Measurements from ENCODE around the gene ZBTB49. TPM values are rescaled to one million over a fixed set of nuclear protein-coding genes. Genes with fewer than 3 reads are reported as not detected.

The ZBTB49 gene
- total RNA-seq, 1 experiment from 2014 or later, result 3.7 TPM

GRCh38 chr4:4358093-4358854 is 68.2 kb downstream of the ZBTB49 start:
- DNase-seq (ENCODE audit: low read depth), result no peak

- DNase-seq (ENCODE audit: low read depth), result no peak
Observed at GRCh38 chr4:4361883-4362282, 71.8 kb downstream of the ZBTB49 start.

GRCh38 chr4:4362991-4363697 is 73.1 kb downstream of the ZBTB49 start:
- DNase-seq (ENCODE audit: low read depth), result peak; percentile 24

- no peak for DNase-seq (ENCODE audit: low read depth)
Observed at GRCh38 chr4:4364061-4364460, 74.0 kb downstream of the ZBTB49 start.

GRCh38 chr4:4364486-4365208 is 74.6 kb downstream of the ZBTB49 start:
- no peak for DNase-seq (ENCODE audit: low read depth)

DNA sequence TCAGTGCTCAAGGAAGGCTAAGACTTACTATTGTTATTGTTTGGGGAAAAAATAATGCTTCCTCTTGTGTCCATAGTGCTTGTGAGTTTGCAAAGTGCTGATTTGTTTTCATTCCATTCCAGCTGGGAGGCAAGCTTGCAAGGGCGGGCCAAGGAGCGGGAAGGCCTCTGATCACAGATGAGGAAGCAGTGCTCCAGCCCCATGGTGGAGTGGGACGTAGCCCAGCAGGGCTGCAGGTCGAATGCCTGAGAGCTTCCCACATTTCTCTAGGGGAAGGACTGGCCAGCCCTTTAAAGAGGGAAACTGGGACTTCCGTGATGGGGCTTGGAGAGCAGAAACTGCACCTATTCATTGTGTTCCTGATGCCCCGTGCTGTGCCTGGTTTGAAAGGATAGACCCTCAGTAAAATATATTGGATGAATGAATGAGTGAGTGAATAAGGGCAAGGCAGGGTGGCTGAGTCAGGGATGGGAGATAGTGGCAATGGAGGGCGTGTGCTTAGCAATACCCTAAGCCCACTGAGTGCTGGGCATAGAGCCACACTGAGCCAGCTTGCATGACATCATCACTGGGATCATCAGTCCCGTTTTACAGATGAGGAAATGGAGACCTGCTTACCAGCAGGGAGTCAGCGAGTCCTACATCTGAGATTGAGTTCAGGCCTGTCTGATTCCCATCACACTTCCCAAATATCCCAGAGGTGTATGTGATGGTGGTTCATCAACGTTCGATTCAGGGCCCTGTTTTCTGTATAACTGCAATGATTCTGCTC is 78.9 kb downstream of the ZBTB49 start:
- no peak for DNase-seq (ENCODE audit: low read depth)

Other genes with a start within 250 kb of the ZBTB49 start
- not detected in 2 replicates for gene OTOP1, start 63.3 kb upstream of the ZBTB49 start, total RNA-seq (2014; rRNA removed; shearing (Covaris generic))
- 19.3 and 19.4 TPM in 2 replicates for gene TMEM128, start 42.0 kb upstream of the ZBTB49 start, total RNA-seq (2014; rRNA removed; shearing (Covaris generic))
- gene LYAR, start 97 bp upstream of the ZBTB49 start, total RNA-seq (2014; rRNA removed; shearing (Covaris generic)), result 80.0 and 103 TPM in 2 replicates
- gene NSG1, start 96.9 kb downstream of the ZBTB49 start, total RNA-seq (2014; rRNA removed; shearing (Covaris generic)), result 4.4 and 10.2 TPM in 2 replicates